HG03442 (cell line): ENCODE measurements around the gene SLC25A2.
A peak's percentile ranks its signal among the peaks of the same experiment; 100 is the strongest.
"Not testable (repeated sequence)": the region's sequence is repeated elsewhere in the genome, so short reads cannot be mapped to it uniquely, and the experiment has no call there.

Source experiments
- ATAC-seq: cut with Tn5 transposase; IDR thresholded peaks from one replicate; pipeline ENCODE4 v1.9.1; 2021; ENCODE audit warnings: mild to moderate bottlenecking, moderate library complexity; ENCODE audit not compliant: unreplicated experiment

SLC25A2 gene

DNA sequence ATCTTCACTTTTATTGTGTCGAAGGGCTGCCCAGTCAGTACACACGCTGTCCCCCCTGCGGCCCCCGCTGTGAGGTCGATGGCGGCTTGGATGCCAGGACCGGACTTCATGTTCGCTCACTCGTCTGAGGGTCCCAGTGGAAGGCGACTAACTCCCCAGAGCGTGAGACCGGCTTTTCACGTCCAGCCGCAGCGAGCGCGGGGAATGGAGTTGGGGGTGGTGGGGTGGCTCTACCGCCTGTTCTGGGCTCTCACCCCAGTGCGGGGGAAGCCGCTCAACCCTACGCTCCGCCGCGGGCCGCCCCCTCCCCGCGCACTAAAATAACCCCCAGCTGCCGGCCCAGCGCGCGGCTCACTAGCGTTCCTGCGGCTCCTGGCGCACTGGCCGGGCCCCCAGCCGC is at the start of gene SLC25A2:
Gene SLC25A2, minus strand, starts transcription at position 294 of the 400 bp plus-strand sequence. Its CDS starts 184 bp downstream, at position 110.
- no peak for ATAC-seq

GRCh38 chr5:141351591-141351990 is 47.7 kb upstream of the SLC25A2 start:
- ATAC-seq: no peak

DNA sequence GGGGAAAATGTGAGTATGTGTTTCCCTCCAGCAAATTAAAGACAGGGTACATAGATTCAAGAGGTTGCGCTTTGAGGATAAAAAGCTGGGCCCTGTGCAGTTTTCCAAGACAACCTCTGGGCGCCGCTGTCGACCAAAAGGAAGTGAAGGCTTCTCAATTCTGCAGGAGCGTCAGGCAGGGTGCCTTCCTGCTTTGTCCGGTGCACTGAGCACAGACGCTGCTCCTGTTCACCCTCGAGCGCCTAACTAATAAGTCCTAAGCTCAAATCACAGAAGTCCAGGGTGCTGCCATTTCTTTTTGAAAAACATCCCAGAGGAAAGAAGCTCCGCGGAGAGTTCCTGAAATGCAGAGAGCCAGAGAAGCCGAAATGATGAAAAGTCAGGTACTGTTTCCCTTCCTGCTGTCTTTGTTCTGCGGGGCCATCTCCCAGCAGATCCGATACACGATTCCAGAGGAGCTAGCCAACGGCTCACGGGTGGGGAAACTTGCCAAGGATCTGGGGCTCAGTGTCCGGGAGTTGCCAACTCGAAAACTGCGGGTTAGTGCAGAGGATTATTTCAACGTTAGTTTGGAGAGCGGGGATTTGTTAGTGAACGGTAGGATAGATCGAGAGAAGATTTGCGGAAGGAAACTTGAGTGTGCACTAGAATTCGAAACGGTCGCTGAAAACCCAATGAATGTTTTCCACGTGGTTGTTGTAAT is 46.2 kb upstream of the SLC25A2 start, which contains the start of gene PCDHGB1:
Gene PCDHGB1, plus strand, starts transcription at position 183 of the 703 bp plus-strand sequence. Its CDS starts 162 bp downstream, at position 345.
- ATAC-seq: peak; percentile 63

DNA sequence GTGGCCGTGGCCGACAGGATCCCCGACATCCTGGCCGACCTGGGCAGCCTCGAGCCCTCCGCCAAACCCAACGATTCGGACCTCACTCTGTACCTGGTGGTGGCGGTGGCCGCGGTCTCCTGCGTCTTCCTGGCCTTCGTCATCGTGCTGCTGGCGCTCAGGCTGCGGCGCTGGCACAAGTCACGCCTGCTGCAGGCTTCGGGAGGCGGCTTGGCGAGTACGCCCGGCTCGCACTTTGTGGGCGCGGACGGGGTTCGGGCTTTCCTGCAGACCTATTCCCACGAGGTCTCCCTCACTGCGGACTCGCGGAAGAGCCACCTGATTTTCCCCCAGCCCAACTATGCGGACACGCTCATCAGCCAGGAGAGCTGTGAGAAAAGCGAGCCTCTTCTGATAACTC is 42.2 kb upstream of the SLC25A2 start:
- ATAC-seq: not testable (repeated sequence)

- ATAC-seq: no peak
These were observed 41.5 kb upstream of the SLC25A2 start for GRCh38 chr5:141345327-141345726.

DNA sequence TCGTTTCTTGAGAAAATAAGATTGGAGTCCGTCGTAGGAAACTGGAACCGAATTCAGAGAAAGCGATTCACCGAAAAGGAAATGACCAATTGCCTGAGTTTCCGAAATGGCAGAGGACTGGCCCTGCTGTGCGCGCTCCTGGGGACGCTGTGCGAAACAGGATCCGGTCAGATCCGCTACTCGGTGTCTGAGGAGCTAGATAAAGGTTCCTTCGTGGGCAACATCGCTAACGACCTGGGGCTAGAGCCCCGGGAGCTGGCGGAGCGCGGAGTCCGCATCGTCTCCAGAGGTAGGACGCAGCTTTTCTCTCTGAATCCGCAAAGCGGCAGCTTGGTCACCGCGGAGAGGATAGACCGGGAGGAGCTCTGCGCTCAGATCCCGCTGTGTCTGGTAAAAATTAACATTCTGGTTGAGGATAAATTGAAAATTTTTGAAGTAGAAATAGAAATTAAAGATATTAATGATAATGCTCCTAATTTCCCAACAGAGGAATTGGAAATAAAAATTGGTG is 40.2 kb upstream of the SLC25A2 start:
- no peak for ATAC-seq

GRCh38 chr5:141343242-141343952 is 39.5 kb upstream of the SLC25A2 start, which contains the start of gene PCDHGA3:
PCDHGA3 (plus strand) TSS chr5:141343829; CDS start chr5:141344034, 205 bp downstream.
- ATAC-seq: no peak

GRCh38 chr5:141342773-141343172 is 38.9 kb upstream of the SLC25A2 start:
- ATAC-seq: no peak

- not testable (repeated sequence) for ATAC-seq
These were observed 37.0 kb upstream of the SLC25A2 start for GRCh38 chr5:141340781-141341354.

- no peak for ATAC-seq
These were observed 34.9 kb upstream of the SLC25A2 start, which contains the start of gene PCDHGA2 for GRCh38 chr5:141338538-141339306. PCDHGA2 (plus strand) TSS chr5:141338760.

GRCh38 chr5:141332571-141332970 is 28.7 kb upstream of the SLC25A2 start:
- not testable (repeated sequence) for ATAC-seq

GRCh38 chr5:141330299-141331080 is 26.6 kb upstream of the SLC25A2 start, which contains the start of gene PCDHGA1:
PCDHGA1 (plus strand) TSS chr5:141330514.
- ATAC-seq: no peak

GRCh38 chr5:141328231-141328630 is 24.4 kb upstream of the SLC25A2 start:
- ATAC-seq: no peak

GRCh38 chr5:141326088-141326854 is 22.4 kb upstream of the SLC25A2 start:
- peak; percentile 85 for ATAC-seq

DNA sequence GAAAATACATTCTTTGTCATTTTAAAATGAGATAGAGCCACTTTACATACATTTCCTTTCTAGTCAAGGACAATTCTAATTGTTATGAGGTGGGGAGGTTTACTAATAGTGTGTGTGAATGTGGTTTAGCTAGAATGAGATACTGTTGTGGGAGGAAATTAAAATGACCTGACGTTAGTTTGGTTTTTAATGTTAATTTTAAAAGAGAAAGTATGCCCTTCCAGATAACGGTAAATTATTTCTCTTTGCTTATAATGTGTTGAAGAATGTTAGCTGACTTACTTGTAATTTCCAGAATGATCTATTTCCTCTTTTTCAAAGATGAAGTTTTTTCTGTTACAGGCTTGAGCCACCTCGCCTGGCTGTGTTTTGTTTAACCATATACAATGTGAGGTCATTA is 18.4 kb upstream of the SLC25A2 start:
- no peak for ATAC-seq

GRCh38 chr5:141320225-141321169 is 16.6 kb upstream of the SLC25A2 start, which contains the start of gene TAF7:
TAF7 (minus strand) TSS chr5:141320784; CDS start chr5:141320044, 740 bp downstream.
- ATAC-seq: peak; percentile 92

GRCh38 chr5:141319699-141320098 is 15.8 kb upstream of the SLC25A2 start:
- ATAC-seq: no peak

DNA sequence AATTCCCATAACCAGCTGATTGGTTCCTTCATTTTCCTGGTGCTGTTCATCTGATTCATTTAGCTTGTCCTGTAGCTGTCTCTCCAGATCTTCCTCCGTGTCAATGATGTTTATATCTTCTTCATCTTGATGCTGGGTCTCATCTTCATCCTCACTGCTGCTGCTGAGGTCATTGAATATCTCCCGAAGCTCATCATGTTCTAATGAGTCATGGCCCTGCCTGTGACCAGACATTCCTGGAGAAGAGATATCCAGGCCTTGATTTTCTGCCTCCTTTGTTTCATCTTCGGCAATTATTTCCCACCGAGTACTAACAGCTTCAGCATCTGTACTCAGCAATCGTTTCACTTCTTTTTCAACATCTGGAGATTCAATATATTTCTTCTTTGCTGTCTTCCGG is 15.4 kb upstream of the SLC25A2 start:
- no peak for ATAC-seq
